ENCODE measurements around the gene KLK4.
A peak's percentile ranks its signal among the peaks of the same experiment; 100 is the strongest.
"Not testable (repeated sequence)": the region's sequence is repeated elsewhere in the genome, so short reads cannot be mapped to it uniquely, and the experiment has no call there.

KLK4 gene

DNA sequence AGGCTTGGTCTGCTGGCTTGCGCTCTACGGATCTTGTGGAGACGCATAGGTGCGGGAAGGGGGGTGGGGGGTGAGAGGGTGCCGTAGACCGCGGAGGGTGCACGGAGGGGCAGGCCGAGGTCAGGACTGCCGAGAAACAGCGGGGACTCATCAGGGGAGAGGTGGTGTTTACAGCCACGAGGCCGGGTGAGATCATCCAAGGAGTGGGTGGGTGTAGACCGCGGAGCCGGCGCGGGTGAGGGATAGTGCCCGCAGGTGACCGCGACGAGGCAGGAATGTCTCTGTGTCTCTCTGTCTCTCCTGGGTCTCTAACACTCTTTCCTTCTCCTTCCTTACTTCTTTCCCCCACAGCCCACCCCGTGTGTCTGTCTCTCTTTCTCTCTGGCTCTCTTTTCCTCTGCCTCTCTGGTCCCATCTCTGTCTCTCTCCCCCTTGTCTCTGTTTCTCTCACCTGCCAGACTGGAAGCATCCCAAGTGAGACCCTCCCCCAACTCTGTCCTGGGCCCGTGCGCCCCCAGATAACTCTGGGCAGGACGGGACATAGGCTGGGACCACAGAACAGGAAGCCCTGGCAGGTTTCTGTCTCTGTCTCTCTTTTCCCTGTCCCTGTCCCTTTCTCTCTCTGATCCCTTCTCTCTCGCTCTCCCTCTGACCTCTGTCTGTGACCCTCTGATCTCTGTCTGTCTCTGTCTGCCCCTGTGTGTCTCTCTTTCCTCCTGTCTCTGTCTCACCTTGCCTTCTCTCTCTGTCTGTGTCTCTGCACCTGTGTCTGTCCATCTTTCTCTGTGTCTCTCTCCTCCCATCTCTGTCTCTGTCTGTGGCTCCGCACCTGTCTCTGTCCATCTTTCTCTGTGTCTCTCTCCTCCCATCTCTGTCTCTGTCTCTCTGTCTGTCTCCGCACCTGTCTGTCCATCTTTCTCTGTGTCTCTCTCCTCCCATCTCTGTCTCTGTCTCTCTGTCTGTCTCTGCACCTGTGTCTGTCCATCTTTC is 1.8 kb upstream of the KLK4 start:
- DNase-seq = no peak

DNA sequence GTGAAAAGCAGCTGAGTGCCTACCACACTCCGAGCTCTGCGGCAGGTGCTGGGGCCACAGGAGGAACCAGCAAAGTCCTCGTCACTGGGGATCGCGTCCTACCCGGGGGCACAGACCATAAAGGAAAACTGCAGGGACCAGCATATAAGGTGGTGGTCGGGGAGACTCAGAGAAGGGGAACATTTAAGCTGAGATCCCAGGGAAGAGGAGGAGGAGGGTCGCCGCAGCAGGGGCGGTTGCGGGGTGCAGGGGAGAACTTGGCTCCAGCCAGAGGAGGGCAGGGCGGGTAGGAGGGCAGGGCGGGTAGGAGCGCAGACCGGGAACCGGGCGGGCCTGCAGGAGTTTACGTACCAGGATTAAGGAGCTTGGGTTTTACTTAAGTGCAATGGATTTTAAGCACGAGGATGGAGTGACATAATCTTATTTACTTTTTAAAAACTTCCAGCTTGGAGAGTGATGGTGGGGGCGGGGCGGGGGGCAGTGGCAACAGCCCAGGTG is 956 bp upstream of the KLK4 start:
- DNase-seq = no peak

DNA sequence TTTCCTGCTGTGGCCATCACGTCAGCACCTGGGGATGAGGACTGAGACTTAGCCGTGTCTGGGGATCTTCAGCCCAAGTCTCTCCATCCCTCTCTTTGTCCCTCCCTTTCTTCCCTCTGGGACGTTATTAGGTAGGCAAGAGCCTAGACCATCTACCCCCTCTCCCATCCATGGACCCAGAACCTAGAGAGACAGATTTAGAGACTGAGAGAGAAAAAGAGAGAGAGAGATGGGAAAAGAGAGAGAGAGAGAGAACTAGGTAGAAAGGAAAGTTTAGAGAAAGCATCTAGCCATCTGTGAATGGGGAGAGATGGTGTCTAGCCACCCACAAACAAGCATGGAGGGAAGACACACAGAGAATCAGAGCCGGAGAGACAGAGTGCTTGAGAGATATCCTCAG is 473 bp downstream of the KLK4 start:
- DNase-seq = no peak

DNA sequence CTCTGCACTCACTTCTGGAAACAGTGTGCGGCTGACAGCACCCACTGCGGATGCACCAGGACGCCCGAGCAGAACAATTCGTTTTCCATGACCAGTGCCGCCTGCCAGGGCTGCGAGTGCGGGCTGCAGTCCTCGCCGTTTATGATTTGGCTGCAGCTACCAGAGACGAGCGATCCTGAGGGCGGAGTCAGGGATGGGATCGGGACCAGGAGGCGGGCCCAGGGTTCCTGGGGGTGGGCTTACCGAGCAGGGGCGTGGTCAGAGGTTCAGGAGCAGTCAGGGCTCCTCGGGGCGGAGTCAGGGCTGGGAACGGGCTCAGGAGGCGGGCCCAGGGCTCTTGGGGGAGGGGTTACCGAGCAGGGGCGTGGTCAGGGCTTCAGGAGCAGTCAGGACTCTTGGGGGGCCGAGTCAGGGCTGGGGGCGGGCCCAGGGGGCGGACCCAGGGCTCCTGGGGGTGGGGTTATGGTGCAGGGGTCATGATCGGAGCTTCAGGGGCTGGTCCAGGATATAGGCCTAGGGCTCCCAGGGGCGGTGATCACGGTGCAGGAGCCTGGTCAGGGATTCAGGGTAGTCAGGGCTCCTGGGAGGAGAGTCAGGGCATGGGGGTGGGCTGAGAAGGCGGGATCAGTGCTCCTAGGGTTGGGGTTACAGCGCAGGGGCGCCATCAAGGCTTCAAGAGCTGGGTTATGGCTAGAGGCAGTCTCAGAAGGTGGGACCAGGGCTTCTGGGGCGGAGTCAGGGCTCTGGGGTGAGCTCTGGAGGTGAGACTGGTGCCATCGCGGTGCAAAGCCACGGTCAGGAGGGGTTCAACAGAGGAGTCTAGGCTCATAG is 1.7 kb downstream of the KLK4 start:
- peak; percentile 54 to 61 for DNase-seq

DNA sequence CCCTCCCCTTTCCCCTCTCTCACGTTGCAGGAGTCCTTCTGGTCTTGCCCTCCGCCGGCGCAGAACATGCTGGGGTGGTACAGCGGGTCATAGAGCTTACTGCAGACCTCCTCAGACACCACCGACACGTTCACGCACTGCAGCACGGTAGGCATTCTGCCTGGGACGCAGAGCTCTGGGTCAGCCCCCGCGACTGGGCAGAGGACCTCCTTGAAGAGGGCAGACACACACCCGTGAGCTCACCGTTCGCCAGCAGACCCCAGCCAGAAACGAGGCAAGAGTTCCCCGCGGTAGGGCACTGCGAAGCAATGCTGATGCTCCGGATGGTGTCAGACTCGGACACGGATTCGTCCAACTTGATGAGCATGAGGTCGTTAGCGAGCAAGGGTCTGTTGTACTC is 2.9 kb downstream of the KLK4 start:
- no peak for DNase-seq

DNA sequence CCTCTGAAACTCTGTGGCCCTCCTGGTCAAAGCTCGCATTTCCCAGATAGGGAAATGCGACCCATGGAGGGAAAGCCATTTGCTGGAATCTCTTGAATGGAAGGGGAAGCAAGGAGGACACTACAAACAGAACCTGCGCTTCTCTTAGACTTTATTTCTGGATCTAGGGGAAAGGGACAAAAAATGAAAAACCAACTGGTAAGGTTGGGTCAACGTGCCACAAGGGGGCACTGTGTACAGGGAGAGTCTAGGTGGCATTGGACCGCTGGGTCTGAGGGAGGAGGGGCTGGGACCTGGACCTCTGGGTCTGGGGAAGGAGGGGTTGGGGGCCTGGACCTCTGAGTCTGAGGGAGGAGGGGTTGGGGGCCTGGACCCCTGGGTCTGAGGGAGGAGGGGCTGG is 5.0 kb downstream of the KLK4 start:
- peak in 1 of 2 experiments; percentile 74 for DNase-seq

DNA sequence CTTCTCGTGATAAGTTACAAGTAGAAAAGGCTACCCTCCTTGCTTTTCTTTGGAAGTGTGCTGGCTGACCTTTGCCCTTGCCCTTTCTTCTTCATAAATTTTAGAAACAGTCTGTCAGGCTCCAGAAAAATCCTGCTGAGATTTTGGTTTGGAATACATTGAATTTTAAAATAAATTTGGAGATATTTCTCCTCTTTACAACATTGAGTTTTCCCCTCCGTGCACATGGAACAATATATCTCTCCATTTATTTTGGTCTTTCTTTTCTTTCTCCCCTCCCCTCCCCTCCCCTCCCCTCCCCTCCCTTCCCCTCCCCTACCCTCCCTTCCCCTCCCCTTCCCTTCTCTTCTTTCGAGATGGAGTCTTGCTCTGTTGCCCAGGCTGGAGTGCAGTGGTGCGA is 8.6 kb downstream of the KLK4 start:
- DNase-seq = no peak

DNA sequence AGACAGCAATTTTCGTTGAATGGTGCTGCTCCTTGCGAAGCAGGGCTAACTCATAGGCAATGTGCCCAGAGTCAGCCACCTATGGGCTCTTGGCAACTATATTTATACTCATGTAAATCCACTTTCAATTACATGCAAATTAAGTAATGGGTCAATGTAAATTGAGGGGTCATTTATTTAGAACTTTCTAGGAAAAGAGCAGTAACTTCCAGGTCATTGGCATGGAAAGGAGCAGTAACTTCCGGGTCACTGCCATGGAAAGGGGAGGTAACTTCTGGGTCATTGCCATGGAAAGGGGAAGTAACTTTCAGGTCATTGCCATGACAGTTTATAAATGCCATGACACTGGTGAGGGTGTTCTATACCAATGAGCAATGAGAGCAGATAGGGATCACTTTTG is 11.6 kb downstream of the KLK4 start:
- no peak for DNase-seq

DNA sequence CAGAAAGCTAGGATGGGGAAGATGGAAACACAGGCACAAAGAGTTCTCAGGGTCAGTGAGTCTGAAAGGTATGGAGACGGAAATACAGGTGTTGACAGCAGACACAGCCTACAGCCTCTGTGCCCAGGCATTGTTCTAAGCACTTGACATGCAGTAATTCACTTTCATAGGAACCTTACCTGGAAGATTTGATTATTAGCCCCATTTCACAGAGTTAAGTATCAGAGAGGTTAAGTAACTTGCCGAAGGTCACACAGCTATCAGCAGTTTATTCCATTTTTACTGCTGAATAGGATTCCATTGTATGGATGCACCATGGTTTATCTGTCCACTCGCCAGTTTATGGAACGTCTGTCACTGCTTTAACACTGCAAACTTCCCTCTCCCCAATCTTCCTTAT is 13.2 kb downstream of the KLK4 start:
- no peak for DNase-seq

DNA sequence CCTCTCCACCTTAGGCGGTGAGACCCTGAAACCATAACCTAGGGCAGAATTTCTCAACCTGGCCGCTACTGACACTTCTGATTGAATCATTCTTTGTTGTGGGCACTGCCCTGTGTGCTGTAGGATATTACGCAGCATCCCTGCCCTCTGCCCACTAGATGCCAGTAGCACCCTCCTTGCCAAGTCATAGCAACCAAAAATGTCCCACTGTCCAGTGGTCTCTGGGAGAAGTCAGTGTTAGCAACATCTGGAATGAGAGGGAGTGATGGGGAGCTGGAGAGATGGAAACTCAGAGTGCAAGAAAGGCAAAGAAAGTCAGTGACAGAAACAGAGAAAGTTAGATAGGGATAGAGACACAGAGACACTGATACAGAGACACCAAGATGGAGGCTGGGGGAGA is 13.6 kb downstream of the KLK4 start:
- no peak for DNase-seq

DNA sequence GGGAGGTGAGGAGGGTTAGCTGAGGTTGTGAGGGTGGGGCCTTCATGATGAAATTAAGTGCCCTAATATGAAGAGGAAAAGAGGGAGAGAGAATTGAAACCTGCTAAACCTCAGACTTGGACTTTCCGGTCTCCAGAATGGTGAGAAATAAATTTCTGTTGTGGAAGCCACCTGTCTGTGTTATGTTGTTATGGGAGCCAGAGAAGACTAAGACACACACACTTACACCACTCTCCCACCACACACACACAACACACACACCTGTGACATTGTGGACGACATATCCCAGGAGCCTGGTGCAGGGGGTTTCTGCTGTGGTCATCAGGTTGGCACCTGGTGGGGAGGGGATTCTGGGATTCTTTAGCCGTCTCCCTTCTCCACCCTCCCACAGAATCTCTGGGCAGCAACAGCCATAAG is 14.0 kb downstream of the KLK4 start:
- no peak for DNase-seq

DNA sequence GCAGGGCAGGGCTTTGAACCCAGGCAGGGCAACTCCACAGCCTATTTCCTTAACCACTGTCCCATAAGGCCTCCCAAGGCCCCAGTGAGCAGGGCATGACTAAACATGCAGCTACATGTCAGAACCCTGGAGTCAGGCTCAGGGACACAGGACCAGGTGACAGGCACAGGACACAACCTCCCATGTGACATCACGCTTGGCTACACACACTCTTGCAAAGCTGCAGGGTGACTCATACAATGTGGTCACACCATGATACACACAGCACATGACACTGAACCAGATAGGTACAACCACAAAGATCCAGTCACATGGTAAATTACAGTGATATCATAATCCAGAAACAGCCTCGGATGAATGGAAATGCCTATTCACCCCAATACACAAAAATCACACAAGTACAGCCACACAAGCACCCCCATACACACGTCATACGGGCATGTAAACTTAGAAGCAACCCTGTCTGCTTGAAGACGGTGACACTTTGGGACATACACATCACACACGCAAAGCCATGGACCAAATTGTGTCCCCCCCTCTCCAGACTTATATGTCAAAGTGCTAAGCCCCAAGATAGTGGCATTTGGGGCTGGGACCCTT is 14.5 kb downstream of the KLK4 start:
- DNase-seq = no peak

DNA sequence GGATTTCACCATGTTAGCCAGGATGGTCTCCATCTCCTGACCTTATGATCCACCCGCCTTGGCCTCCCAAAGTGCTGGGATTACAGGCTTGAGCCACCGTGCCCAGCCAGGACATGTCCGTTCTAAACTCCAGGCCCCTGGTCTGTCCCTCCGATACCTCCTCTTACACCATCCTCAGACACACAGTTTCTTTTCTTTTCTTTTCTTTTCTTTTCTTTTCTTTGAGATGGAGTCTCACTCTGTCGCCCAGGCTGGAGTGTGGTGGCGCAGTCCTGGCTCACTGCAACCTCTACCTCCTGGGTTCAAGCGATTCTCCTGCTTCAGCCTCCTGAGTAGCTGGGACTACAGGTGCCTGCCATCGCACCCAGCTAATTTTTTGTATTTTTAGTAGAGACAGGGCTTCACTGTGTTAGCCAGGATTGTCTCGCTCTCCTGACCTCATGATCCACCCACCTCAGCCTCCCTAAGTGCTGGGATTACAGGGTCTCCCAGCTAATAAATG is 15.1 kb downstream of the KLK4 start:
- DNase-seq = not testable (repeated sequence)

DNA sequence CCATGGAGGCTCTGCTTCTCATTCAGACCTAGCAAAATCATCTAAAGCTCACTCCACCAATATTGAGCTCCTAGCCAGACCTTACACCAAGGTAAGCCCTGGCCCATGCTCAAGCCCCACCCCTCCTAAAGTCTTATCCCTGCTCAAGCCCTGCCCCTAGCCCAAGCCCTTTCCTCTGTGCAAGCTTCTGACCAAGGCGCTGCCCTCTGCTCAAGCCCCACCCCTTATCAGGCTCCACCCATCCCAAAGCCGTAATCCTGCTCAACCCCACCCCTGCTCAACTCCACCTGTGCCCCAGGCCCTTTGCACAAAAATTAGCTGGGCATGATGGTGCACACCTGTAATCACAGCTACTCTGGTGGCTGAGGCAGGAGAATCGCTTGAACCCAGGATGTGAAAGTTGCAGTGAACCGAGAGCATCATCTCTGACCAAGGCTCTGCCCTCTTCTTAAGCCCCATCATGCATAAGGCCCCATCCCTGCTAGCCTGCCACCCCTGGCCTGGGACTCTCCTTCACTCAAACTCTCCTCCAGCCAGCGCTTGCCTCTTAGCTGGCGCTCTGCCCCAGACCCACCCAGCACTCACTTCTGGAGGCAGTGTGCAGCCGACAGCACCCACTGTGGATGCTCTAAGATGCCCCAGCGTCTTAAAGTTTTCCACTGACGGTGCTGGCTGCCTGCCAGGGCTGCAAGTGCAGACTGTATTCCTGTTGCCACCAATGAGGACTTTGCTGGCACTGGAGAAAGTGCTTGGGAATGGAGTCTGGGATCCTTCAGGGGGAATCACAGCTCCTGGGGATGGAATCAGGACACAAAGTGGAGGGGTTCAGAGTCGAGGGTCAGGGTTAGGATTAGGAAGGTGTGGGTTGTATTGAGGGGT is 16.5 kb downstream of the KLK4 start:
- no peak for DNase-seq

DNA sequence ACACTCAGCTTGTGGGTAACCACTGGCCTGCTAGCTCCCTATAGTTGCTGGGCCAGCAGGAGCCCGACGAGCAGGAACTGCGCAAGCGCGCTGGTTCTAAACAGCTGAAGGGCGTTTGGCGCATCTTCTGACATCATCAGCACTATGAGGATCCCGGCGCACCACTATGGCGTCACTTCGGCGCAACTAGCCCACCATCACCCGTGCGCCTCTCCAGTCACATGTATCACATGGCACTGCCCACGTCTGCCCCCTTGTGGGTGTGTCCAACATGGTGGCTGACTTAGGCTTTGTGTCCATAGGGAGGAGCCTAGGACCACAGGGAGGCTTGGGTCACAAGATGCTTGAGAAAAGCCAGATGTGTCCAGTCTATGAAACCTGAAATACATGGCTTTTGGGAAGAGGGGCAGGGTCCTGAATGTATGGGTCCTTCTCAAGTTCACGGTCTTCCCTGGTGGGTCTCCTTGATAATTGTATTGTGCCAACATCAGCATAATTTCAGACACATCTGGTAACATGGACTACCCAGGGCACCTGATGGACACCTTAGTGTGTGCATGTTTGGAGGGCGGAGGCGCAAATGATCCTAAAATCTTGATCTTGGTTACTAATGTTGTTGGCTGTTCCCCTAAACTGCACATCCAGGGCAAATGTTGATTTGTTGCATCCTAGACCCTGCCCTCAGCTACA is 18.0 kb downstream of the KLK4 start:
- peak; percentile 55 to 64 for DNase-seq

DNA sequence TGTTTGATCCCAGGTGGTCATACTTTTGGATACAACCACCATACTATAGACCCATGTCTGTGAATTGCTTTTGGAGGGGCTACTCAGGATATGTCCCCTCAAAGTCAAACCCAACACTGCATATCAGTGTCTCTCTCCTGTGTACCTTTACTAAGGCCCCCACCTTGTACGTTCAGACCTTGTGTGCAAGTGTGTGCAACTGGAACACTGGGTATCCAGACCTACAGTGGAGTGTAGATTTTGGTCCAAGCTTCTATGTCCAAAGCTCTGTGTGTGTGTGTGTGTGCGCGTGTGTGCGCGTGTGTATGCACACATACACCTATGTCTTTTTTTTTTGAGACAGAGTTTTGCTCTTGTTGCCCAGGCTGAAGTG is 20.0 kb downstream of the KLK4 start:
- DNase-seq = no peak

DNA sequence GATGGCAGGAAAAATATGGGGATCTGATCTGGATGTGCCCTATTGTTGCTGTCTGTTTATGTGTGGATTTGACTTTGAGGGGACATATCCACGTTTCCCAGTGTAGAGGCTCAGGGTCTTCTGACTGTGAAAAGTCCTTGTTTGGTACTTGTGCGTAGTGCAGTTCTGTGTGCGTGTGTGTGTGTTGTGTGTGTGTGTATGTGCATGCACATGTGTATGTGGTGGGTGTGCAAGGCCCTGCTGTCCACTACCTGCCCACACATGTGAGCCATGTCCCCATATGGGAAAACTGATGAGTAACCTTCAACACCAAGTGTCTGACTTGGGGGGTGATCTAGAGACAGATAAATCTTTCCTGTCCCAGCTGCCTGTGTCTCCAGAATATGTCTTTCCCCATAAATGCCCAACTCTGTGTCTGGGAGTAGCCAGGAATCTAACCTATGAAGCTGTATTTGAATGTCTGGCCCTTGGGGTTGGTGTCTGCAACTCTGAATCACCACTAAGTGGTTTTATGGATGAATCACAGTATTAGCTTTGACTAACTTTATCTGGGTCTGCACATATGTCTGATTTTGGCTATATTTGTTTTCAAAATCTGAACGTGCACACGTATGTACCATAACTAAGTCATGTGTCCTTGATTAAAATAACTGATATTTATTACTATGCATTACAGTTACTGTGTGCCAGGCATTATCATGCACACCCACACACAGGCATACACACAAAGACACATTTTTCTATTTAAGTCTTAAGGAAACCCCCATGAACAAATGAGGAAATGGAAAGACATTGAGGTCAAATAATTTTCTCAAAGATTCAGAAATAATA is 20.6 kb downstream of the KLK4 start:
- DNase-seq = no peak

DNA sequence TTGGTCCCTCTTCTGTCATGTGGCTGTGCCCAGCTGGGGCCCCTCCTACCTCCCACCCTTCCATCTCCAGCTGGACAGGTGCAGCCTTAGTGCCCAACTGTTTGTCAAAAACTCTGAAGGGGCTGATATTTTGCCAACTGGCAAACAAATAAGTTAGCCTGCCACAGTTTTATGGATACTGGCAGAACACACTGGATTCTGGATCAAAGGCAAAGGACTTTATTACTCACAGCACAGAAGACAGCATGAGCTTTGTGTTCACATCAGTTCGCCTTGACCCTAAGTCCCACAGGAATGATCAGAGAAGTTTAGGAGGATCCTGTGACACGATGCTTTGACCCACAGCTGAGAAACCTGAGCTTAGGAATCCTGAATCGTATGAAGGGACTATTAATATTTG is 21.6 kb downstream of the KLK4 start:
- DNase-seq = no peak

DNA sequence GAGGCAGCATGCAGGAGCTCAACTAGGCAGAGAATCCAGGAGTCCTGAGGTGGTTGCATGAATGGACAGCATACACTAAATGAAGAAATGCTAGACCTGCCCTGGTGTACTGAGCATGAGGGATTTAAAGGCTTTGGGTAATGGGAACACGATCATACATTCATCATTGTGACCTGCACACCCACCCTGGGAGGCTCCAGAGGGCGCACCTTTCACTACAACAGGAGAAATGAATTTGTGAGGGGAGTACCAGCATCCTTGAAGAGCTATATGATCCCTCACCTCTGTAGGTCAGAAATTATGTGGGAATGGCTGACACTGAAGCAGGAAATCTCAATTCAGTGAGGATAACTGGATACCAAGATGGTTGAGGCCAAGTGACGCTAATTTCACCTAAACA is 29.0 kb downstream of the KLK4 start:
- DNase-seq = no peak

DNA sequence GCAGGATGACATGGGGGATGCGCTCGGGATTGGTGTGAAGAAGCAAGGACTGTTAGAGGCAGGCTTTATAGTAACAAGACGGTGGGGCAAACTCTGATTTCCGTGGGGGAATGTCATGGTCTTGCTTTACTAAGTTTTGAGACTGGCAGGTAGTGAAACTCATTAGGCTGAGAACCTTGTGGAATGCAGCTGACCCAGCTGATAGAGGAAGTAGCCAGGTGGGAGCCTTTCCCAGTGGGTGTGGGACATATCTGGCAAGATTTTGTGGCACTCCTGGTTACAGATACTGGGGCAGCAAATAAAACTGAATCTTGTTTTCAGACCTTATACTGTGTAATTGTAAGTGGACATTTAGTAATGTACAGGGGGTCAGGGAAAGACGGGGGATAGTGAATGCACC is 31.0 kb downstream of the KLK4 start:
- no peak for DNase-seq

DNA sequence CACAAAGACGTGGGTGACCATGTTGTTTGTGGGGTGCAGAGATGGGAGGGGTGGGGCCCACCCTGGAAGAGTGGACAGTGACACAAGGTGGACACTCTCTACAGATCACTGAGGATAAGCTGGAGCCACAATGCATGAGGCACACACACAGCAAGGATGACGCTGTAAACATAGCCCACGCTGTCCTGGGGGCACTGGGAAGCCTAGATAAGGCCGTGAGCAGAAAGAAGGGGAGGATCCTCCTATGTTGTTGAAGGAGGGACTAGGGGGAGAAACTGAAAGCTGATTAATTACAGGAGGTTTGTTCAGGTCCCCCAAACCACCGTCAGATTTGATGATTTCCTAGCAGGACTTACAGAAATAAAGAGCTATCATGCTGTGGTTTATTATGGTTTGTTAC is 32.3 kb downstream of the KLK4 start:
- DNase-seq = no peak
